Measurements from ENCODE around the gene SETD1A.

SETD1A gene

DNA sequence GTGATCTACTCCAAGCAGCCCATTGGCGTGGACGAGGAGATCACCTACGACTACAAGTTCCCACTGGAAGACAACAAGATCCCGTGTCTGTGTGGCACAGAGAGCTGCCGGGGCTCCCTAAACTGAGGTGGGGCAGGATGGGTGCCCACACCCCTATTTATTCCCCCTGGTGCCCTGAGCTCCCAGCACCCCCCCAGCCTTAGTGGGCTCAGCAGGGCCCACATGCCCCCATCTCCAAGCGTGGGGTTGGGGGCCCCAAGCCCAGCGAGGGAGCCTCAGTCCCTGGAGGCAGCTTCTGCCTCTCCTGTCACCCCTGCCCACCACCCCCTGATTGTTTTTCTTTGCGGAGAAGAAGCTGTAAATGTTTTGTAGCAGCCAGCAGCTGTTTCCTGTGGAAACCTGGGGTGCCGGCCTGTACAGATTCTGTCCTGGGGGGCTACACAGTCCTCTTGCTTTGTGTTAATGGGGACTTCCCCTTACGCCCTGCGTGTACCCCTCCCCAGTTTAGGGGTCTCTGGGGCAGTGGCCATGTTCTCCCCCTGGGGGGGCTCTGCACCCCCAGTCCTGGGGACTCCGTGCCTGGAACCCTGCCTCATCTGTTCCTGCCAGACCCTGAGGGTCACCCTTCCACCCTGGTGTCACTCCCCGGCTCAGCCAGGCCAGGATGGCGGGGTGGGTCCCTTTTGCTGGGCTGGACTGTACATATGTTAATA, 26.5 kb downstream of the SETD1A start:
- DNase-seq, result no peak

DNA sequence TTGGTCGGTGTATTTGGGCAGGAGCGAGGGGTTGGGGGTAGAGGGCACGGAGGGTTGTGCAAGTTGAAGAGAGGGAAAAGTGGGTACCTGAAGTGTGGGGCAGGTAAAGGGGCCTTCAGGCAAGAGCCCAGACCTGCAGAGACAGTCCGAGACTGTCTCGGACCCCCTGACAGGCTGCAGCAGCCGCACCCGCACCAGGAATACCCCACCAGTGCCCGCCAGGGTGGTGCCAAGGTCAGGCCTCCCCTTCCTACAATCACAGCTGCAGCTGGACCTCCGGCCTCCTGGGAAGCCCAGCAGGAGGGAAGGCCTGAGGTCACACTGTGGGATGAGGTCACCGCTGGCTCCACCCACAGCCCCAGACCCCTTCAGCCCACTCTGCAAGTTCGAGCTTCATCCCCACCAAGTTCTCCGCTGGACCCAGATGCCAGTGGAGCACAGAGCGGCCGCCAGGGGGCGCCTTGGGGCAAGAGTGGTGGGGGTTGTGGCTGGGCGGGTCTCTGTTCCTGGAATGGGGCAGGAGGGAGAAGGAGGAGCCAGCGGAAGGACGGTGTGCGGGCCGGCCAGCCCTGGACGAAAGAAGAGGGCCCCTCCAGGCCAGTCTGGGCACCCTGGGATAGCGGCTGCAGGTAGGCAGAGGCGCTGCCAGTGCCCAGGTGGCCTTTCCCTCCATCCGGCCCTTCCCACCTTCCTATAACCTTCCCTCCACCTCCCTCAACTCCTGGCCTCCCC, 27.3 kb downstream of the SETD1A start, which contains the start of gene HSD3B7:
HSD3B7 (plus strand) TSS at position 539 of the 732 bp plus-strand sequence. CDS start 452 bp downstream, outside the sequence.
- DNase-seq, result peak; percentile 74 to 81

DNA sequence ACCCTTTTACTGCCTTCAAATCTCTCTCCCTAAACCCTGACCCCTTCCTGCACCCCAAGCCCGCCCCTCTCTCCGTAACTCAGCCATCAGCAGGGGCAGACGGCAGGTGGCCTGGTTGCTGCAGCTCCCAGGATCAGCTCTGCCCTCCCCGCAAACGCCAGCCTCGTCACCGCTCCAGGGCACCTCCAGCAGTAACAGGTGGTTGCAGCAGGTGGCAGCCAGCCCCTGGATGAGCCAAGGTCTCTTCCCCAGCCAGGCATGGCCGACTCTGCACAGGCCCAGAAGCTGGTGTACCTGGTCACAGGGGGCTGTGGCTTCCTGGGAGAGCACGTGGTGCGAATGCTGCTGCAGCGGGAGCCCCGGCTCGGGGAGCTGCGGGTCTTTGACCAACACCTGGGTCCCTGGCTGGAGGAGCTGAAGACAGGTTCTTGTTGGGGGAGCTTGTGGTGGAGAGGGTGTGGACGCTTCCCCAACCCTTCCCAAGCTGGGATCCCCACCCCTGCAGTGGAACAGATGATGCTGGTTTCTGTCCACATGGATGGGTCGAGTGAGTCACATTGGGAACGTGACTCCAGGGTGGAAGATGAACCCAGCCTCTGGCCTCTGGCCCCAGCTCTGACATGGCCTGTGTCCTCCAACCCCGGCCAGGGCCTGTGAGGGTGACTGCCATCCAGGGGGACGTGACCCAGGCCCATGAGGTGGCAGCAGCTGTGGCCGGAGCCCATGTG, 28.0 kb downstream of the SETD1A start:
- no peak for DNase-seq

DNA sequence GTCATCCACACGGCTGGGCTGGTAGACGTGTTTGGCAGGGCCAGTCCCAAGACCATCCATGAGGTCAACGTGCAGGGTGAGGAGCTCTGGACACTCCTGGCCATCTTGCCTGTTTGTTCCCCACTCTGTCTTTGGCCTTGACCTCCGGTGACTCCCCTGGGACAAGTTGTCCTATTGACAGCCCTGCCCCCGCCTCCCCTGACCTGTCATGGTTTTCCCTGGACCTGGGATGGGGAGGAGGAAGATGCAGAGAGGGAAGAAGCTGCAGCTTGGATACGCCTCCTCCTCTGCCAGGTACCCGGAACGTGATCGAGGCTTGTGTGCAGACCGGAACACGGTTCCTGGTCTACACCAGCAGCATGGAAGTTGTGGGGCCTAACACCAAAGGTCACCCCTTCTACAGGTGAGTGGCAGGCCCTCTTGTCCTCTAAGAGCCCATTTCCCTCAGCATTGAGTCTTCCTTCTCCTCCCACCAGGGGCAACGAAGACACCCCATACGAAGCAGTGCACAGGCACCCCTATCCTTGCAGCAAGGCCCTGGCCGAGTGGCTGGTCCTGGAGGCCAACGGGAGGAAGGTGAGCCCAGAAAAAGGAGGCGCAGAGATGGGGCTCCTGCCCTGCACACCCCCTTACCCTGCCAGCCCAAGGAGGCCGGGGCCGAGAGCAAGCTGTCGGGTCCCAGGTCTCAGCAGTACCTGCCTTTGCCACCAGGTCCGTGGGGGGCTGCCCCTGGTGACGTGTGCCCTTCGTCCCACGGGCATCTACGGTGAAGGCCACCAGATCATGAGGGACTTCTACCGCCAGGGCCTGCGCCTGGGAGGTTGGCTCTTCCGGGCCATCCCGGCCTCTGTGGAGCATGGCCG, 28.8 kb downstream of the SETD1A start:
- DNase-seq, result no peak

DNA sequence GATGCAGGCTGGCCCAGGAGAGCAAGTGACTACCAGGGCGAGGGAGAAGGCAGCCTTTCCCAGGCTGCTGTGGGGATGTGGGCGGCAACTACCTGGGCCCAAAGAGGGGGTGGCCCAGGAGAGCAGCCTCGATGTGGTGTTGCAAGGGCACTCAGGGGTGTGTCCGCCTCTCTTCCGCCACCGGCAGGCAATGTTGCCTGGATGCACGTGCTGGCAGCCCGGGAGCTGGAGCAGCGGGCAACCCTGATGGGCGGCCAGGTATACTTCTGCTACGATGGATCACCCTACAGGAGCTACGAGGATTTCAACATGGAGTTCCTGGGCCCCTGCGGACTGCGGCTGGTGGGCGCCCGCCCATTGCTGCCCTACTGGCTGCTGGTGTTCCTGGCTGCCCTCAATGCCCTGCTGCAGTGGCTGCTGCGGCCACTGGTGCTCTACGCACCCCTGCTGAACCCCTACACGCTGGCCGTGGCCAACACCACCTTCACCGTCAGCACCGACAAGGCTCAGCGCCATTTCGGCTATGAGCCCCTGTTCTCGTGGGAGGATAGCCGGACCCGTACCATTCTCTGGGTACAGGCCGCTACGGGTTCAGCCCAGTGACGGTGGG, 30.1 kb downstream of the SETD1A start:
- no peak for DNase-seq

DNA sequence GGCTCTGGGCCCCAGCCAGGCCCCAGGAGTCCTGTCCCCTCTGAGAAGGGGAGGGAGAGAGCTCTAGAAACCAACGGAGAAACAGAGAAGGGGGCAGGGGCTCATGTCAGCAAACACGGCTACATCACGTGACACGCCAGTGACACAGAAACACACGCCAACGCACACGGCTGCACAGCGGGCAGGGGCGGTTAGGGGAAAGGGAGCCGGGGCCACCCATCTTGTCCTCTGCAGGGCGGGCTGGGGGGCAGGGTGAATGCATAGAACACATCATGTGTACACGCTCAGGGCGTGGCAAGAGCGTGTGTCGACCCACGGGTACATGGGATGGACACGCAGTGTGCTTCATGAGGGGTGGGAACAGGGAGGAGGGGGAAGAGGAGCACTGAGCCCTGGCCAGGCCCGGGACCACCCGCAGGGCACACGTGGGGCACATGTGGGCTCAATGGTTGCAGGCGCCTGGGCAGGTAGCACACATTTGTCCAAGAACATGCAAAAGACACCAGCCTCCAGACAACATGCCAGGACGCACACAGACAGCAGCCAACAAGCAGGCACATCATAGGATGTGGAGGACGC, 32.0 kb downstream of the SETD1A start:
- no peak for DNase-seq

DNA sequence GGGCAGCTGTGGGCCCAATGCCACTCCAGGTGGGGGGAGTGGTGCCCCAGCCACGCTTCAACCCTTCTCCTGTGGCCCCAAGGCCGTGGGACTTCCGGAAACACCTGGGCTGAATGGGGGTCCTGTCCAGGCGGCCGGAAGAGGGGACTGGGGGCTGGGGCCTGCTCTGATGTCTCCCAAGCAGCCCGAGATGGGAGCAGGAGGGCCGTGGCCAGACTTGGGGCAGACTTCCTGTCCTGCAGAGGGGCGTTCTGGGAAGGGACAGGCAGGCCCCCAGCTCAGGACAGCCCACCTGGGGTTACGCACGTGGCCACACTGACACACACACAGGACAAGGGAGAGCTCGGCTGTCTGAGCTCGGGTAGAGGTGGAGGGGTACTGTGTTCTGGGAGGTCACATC, 32.6 kb downstream of the SETD1A start:
- DNase-seq, result no peak

DNA sequence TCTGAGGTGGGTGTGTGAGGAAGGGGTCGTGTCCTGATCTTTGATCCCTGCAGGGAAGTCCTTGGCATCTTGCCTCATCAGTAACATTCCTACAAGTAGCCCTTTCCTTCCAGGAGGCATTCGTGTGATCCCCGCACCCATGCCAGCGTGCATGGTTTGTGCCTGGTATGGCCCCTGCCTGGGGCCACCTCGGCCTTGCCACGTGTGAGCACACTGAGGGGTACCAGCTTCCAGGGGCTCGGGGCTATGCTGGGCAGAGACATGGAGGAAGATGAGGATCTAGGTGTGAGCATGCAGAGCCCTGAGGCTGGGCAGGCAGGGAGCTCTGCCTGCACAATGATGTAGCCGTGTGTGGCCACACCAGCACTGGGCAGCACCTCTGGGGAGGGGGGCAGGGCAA, 33.5 kb downstream of the SETD1A start:
- no peak for DNase-seq

DNA sequence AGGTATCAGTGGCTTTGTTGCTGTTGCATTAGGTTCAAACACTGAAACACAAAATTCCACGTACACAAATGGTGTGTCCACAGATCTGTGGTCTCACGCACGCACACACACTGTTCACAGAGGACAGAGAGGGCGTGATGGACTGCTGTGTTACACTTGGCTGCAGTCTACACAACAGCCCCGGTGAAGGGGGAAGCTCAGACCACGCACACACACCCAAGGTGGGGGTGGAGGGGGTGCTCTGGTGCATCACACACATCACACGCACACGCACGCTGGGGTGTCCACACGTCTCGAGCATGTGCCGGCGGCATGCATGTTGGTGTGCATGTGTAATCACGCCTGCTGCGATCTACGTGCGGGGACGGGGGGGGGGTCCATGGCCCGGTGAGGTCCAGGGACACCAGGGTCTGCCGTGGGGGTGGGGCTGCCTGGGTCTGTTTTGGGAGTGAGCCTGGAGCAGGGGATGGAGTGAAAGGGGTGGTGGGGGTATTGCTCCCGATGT, 34.8 kb downstream of the SETD1A start:
- no peak for DNase-seq

DNA sequence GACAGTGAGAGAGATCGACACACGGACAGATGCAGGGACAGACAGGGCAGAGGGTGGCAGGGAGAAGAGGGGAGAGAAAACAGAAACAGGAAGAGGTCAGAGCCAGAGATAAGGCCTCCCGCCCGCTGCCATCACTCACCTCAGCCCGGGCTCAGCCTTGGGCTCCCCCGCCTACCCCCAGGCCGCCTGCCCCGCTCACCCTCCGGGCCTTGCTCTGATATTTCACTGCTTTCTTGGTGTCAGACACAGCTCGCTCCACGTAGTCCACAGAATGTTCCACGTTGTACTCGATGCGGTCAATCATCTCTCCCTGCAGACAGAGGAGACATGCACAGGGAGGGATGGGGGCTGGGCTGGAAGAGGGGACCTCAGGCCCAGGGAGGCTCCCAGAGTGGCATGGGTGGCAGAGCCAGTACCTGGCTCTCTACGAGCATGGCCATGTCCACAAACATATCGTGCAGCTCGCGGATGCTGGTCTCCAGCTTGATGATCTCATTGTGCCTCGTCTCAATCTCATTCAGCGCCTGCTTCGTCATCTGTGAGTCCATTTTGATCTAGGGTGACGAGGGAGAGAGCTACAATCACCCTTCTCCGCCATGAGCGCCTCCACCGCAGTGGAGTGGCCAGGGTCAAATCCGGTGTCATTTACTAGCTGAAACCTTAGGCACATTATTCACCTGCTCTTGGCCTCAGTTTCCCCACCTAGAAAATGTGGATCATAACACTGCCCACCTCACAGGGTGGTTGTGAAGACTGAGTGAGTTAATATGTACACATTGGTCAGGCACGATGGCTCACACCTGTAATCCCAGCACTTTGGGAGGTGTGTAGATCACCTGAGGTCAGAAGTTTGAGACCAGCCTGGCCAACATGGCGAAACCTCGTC, 35.6 kb downstream of the SETD1A start:
- DNase-seq, result no peak

DNA sequence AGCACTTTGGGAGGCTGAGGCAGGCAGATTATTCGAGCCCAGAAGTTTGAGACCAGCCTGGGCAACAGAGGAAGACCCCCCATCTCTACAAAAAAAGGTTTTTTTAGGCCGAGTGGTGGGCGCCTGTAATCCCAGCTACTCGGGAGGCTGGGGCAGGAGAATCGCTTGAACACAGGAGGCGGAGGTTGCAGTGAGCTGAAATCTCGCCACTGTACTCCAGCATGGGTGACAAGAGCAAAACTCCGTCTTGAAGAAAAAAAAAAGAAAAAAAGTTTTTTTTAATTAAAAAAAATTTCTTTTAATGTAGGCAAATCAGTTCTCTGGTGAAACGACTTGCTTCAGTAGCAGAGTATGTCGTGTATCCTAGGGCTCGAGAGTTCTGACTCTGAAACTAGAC, 38.4 kb downstream of the SETD1A start:
- no peak for DNase-seq

DNA sequence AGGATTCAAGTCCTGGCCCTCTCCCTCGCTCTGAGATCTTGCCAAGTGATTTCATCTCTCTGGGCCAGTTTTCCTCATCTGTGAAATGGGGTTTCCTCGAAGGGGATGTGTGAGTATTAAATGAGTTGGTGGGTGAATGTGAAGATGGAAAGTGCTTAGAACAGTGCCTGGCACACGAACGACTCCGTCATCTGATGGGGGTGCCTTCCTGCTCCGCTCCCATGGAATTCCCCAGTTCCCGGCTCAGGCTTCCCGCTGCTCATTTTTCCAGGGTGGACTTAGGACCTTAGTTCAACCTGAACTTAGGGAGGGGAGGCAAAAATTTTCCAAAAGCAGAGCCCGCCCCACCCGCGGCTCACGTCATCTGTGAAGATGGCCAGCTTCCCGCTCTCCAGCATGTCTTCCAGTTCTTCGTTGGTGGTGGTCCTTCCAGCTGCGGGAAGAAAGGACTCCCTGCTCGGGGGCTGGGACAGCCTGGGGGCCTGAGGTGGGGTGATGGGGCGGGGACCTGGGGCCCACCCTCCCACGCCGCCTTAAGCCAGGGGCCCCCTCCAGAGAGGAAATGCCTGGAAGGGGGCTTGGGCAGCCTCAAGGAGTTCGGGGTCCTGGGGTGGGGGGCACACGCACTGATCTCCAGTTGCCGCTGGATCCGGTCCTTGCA, 38.9 kb downstream of the SETD1A start:
- DNase-seq, result no peak

DNA sequence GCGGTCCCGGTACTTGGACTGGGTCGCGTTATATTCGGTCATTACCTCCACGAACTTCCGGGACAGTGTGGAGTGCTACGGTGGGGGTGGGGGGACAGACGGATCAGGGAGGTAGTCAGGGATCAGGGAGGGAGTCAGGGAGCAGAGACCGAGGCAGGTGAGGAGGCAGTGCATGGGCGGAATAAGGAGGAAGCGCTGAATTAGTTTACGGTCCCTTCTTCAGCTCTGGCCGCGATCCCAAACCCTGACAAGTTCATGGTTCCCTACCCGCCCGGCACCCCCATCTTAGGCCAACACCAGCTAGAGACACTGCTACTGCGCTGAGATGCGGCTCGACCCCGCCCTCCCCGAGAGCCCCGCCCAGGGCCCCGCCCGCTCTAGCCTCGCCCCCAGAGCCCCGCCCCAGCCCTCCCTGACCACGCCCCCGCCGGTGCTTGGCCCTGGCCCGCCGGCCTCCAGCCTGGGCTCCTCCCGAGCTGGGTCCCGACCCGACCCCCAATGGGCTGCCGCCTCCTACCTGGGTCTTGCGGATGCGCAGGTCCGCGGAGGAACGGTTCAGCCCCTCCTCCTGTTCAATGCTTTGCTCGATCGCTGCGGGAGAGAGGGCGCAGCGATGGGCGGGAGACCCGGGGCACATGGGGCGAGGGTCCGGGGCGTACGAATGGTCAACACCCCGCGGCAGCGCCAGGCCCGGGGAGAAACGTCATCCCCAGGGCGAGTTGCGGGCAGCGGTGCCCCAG, 39.6 kb downstream of the SETD1A start:
- DNase-seq, result peak; percentile 81 to 87

DNA sequence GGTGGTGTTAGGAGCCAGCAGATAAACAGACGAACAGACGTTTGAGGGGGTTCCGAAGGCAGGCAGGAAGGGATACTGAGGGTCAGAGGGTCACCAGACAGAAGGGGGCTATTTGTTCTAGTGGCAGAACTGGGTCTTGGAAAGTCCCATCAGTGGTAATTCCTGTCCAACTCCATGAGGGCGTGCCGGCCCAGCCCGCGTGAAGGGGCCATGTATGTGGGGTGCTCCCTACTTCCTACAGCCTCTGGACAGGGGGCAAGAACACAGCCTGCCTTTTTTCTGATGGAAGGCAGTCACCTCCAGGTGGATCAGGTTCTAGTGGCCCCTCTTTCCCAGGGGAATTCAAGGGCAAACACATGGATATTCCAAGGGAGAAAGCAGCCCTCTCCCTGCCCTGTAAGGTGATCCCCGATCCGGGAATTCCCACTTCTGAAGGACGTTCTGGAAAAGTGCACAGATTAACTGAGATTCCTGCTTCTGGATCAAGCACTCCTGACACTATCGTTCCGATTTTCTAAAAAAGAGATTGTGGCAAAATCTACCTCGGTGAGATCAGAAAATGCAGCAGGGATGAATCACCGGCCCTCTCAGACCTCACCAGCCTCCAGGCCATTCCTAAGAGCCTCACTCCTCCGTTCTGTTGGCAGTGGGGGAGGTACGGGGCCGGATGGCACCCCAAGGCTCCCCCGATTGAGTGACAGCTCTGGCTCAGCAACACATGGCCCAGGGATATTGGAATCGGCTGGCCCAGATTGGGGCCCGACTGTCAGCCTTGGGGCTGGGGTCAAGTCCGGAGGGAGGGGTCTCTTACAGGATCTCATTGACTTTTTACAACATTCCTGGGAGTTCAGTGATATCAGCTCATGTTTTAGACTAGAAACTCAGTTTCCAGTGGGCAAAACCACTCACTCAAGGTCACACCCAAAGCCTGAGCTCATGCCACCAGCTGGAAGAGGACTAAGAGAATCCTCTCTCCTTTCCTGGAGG, 40.5 kb downstream of the SETD1A start:
- no peak for DNase-seq

DNA sequence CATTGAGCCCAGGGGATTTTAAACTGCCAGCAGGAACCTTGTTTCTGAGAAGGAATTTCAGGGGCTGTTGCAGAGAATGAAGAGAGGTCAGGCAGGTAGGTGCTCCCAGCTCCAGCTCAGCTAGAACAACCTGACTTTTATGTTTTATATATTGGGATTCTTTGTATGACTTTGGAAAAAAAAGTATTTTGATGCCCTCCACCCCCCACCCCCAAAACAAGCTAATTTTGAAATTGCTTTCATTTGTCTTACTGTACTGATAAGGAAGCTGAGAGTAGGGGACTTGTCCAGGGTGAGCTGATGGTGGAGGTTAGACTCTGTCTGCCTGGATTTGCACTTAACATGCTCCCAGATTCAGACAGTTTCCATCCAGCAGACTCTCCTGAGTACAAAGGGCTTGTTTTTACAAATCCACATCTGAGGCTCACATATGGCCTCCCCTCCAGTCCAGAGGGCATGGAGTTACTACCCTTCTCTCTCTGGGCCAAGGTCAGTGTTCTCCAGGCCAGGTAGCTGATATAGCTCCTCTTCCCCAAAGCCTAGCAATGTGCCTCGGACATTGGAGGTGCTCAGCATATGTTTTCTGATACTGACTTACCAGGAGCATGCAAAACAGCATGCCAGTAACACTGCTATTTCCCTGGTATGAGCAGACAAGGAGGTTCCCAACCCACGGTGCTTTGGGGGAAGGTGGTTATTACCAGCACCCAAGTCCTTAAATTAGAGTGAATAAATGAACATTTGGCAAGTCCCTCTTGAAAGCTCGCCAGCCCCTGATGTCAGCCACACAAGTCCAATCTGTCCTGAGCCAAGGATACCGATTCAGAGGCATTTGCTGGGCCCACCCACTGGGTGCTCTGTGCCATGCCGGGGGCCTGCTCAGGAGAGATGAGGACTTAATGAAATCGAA, 41.6 kb downstream of the SETD1A start:
- no peak for DNase-seq

DNA sequence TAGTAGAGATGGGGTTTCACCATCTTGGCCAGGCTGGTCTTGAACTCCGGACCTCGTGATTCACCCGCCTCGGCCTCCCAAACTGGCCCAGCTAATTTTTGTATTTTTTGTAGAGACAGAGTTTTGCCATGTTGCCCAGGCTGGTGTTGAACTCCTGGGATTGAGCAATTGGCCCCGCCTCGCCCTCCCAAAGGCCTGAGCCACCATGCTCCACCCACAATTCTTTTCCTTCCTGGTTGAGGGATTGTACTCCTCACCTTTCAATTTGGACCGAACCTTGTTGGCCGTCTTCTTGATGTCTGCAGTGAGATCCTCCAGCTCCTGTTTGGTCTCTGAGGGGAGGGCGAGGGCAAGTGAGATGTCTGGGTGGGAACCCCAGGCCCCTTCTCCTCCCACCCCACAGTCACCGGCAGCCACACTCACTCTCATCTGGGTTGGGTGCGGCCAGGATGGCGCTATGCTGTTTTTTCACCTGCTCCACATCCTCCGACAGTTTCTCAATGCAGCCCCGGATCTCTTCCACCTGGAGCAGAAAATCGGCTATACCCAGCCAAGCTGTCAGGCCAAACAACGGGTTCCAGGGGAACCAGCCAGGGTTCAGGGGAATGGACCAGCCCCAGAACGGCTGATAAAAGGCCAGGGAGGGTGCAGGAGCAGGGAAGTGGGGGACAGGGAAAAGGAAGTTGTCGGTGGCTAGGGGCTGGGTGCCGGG, 43.3 kb downstream of the SETD1A start:
- no peak for DNase-seq

All from CD4-positive, alpha-beta T cell treated with Interferon alpha-2 for 1 hour (primary cell).